Measurements from ENCODE around the gene SH3RF1.

- TF ChIP-seq POLR2AphosphoS5 (IDR thresholded peaks at IDR 0.05; ENCODE audit: low read depth, low read length) (no peak), POLR2A (IDR thresholded peaks at IDR 0.05; ENCODE audit: low read depth, low read length) (no peak), TAF1 (IDR thresholded peaks at IDR 0.05; ENCODE audit: low read depth, low read length) (no peak)
Observed at GRCh38 chr4:169305173-169305572, 34.4 kb upstream of the SH3RF1 start.

Data from GM12891 (cell line).